Erythroblast (primary cell): ENCODE measurements around the gene ARL17B.
"Not testable (repeated sequence)": the region's sequence is repeated elsewhere in the genome, so short reads cannot be mapped to it uniquely, and the experiment has no call there.

Source experiments
- GATA1 ChIP-seq: IDR thresholded peaks from 2 replicates; pipeline ENCODE4 v1.6.1; 2011; ENCODE audit warnings: low read depth, mild to moderate bottlenecking, control low read depth, low read length, moderate library complexity
- POLR2A ChIP-seq: IDR thresholded peaks from 2 replicates; pipeline ENCODE4 v1.6.1; 2011; ENCODE audit warnings: mild to moderate bottlenecking, low read length

GRCh38 chr17:46399993-46400392, 38.4 kb upstream of the ARL17B start:
- not testable (repeated sequence) for TF ChIP-seq POLR2A, GATA1
